K562 (cell line): Measurements from ENCODE around the gene FDPS. TPM values are rescaled to one million over a fixed set of nuclear protein-coding genes. Genes with fewer than 3 reads are reported as not detected.

Experiments used
- ATAC-seq: fragments of 200-7000 bp; cut with Tn5 transposase; 3 replicates; pipeline ENCODE4 v1.9.1; 2020; ENCODE audit warnings: moderate library complexity
- BruUV-seq: library from RNA; stranded (reverse); fragments of 400-500 nt; replicated peaks from 2 replicates; lab custom pipeline; 2021; lab: Mats Ljungman, UMichigan
- CTCF ChIA-PET: fragments of 300-600 bp; formaldehyde crosslinking; extraction: SDS; loops from one replicate; lab custom pipeline; 2021; ENCODE audit warnings: low intra/inter-chr PET ratio; lab: Yijun Ruan, JAX
- POLR2A ChIA-PET: fragments of 300-600, 350-650 bp; sonication (Branson Sonifier 250); formaldehyde crosslinking; extraction: SDS; loops from one replicate; lab custom pipeline; 2021; ENCODE audit warnings: antibody characterized with exemption, inconsistent platforms; lab: Yijun Ruan, JAX
- DNase-seq, 4 experiments: peaks; one replicate each; pipeline versions ENCODE4 v3.0.0 to v3.0.0-alpha.2; 2011 to 2018; ENCODE audit warnings: low spot score in 3 of 4, mixed read lengths in 3 of 4; ENCODE audit errors: extremely low read depth in 1 of 4
- FAIRE-seq: peaks from 2 replicates; lab custom pipeline; 2011; peaks lifted over from hg19 to GRCh38; lab: Jason Lieb, UNC
- H2AFZ ChIP-seq: 2 replicates; pipeline ENCODE4 v1.6.0; 2011; ENCODE audit warnings: low read depth, low read length, control low read depth, inconsistent platforms
- H3K27ac ChIP-seq: fragments of 200-600 bp; 3 replicates; pipeline ENCODE4 v1.8.0; 2011; ENCODE audit warnings: low read depth, mild to moderate bottlenecking, control low read depth, inconsistent platforms, low read length, moderate library complexity, mixed read lengths; ENCODE audit errors: extremely low read depth
- H3K27me3 ChIP-seq, 2 experiments: fragments of 300-600 bp in 1 of 2; 2 replicates in 1 of 2; 3 replicates in 1 of 2; pipeline versions ENCODE4 v1.6.0 to v1.8.0; 2011; ENCODE audit warnings: inconsistent platforms in 2 of 2, low read length in 2 of 2, mild to moderate bottlenecking in 1 of 2, mixed read lengths in 1 of 2, moderate library complexity in 1 of 2; ENCODE audit not compliant: control insufficient read depth in 2 of 2, insufficient read depth in 2 of 2
- H3K36me3 ChIP-seq: fragments of 300-600 bp; 3 replicates; pipeline ENCODE4 v1.8.0; 2011; ENCODE audit warnings: mild to moderate bottlenecking, low read length, inconsistent platforms; ENCODE audit not compliant: control insufficient read depth, insufficient read depth
- H3K4me1 ChIP-seq, 2 experiments: fragments of 200-600 bp in 1 of 2; replicated peaks in 1 of 2; 2 replicates in 1 of 2; 3 replicates in 1 of 2; pipeline versions ENCODE4 v1.5.1 to v1.8.0; 2011; ENCODE audit warnings: inconsistent platforms in 2 of 2, low read length in 2 of 2, mild to moderate bottlenecking in 1 of 2, mixed read lengths in 1 of 2, moderate library complexity in 1 of 2; ENCODE audit not compliant: control insufficient read depth in 2 of 2, insufficient read depth in 2 of 2
- H3K4me2 ChIP-seq: 2 replicates; pipeline ENCODE4 v1.6.1; 2011; ENCODE audit warnings: low read length, control low read depth, inconsistent platforms, mixed read lengths; ENCODE audit not compliant: insufficient read depth
- H3K4me3 ChIP-seq: fragments of 200-600 bp; sonication (generic), shearing (Covaris generic); 2 replicates; pipeline ENCODE4 v1.5.1; 2016; ENCODE audit warnings: control low read depth, inconsistent platforms
- H3K79me2 ChIP-seq: fragments of 200-600 bp; 3 replicates; pipeline ENCODE4 v1.8.0; 2011; ENCODE audit warnings: low read length, inconsistent platforms; ENCODE audit not compliant: control insufficient read depth, insufficient read depth
- H3K9ac ChIP-seq, 2 experiments: 2 replicates each; pipeline versions ENCODE4 v1.6.0 to v1.6.1; 2011; ENCODE audit warnings: low read depth in 2 of 2, low read length in 2 of 2, control low read depth in 1 of 2, inconsistent platforms in 1 of 2, mild to moderate bottlenecking in 1 of 2, mixed read lengths in 1 of 2; ENCODE audit not compliant: insufficient read depth in 1 of 2
- H3K9me1 ChIP-seq: one replicate; pipeline ENCODE4 v1.6.0; 2011; ENCODE audit warnings: inconsistent platforms, mild to moderate bottlenecking, low read length, moderate library complexity; ENCODE audit not compliant: control insufficient read depth, insufficient read depth
- H3K9me3 ChIP-seq: replicated peaks from 2 replicates; pipeline ENCODE4 v1.5.1; 2011; ENCODE audit warnings: low read depth, low read length, inconsistent platforms; ENCODE audit not compliant: control insufficient read depth, insufficient read depth
- H4K20me1 ChIP-seq: replicated peaks from 2 replicates; pipeline ENCODE4 v1.6.1; 2011; ENCODE audit warnings: low read length, inconsistent platforms, mixed read lengths; ENCODE audit not compliant: control insufficient read depth, insufficient read depth
- OTX1 ChIP-seq: fragments of 450-650 bp; formaldehyde crosslinking; IDR thresholded peaks from 2 replicates; pipeline ENCODE4 v1.4.0; 2022; ENCODE audit warnings: mild to moderate bottlenecking
- POLR2B ChIP-seq: fragments of 450-650 bp; IDR thresholded peaks from 2 replicates; pipeline ENCODE4 v1.6.1; 2018; ENCODE audit warnings: low read depth; ENCODE audit not compliant: partially characterized antibody
- PYGO2 ChIP-seq: fragments of 450-650 bp; IDR thresholded peaks from 2 replicates; pipeline ENCODE4 v1.6.1; 2016; ENCODE audit warnings: mild to moderate bottlenecking, missing genetic modification characterization, moderate library complexity, missing compliant biosample characterization
- TCF7L2 ChIP-seq: fragments of 150-350 bp; IDR thresholded peaks from 2 replicates; pipeline ENCODE4 v1.6.1; 2016; ENCODE audit warnings: low read depth, mild to moderate bottlenecking, low read length, moderate library complexity
- WHSC1 ChIP-seq: IDR thresholded peaks from one replicate; pipeline ENCODE4 v1.6.1; 2012; ENCODE audit warnings: low read length, control low read depth, inconsistent platforms
- ZKSCAN8 ChIP-seq: fragments of 200-800 bp; sonication (Bioruptor generic); IDR thresholded peaks from 2 replicates; pipeline ENCODE4 v1.6.1; 2016; ENCODE audit warnings: missing genetic modification characterization, missing compliant biosample characterization
- ZNF668 ChIP-seq: fragments of 250-450 bp; sonication (Bioruptor Pico); IDR thresholded peaks from 2 replicates; pipeline ENCODE4 v1.8.0; 2022; ENCODE audit warnings: mild to moderate bottlenecking, inconsistent platforms
- ZNF696 ChIP-seq: fragments of 250-450 bp; sonication (Bioruptor Pico); conservative IDR thresholded peaks from 2 replicates; pipeline ENCODE4 v1.4.0; 2020; ENCODE audit warnings: mild to moderate bottlenecking, moderate library complexity
- ZNF766 ChIP-seq: fragments of 200-800 bp; sonication (Bioruptor generic); conservative IDR thresholded peaks from 2 replicates; pipeline ENCODE4 v1.6.1; 2016; ENCODE audit warnings: missing genetic modification characterization, missing compliant biosample characterization
- WGBS: fragments of 100-300 bp; shearing (Covaris generic); methylation state at CpG from one replicate; pipeline ENCODE4 v1.1.6; 2016; ENCODE audit warnings: low coverage, mixed read lengths; ENCODE audit not compliant: insufficient coverage; ENCODE audit errors: missing lambda C conversion rate; 5-methylcytosine and 5-hydroxymethylcytosine counted together
- in situ Hi-C: fragments of 300-500 bp; cut with MboI; formaldehyde crosslinking; loops from 4 replicates; pipeline ENCODE4 v1.15.0; 2018; ENCODE audit warnings: inconsistent platforms, mixed read lengths
- intact Hi-C: fragments of 100-400 bp; cut with micrococcal nuclease; formaldehyde crosslinking; loops from 2 replicates; pipeline ENCODE4 v1.14.2; 2022
- polyA plus RNA-seq, 8 experiments: library from polyadenylated mRNA; depleted of rRNA in 4 of 8; stranded (reverse) in 5 of 8; unstranded in 3 of 8; fragments of >200 nt; fragmentation: Nextera tagmentation in 2 of 8; fragmentation: Illumina TruSeq in 1 of 8; extraction: Ambion mirVana in 2 of 8; extraction: Trizol in 1 of 8; gene quantifications; 2 replicates each; pipeline versions ENCODE4 v1.2.1 to v1.2.3, GENCODE V29; 2011 to 2014; ENCODE audit warnings: inconsistent platforms in 1 of 8, missing spikeins in 1 of 8
- total RNA-seq, 7 experiments: library from RNA; depleted of rRNA in 6 of 7; stranded (reverse); fragments of >200 nt in 6 of 7; fragmentation: Illumina TruSeq in 2 of 7; extraction: Trizol in 2 of 7; gene quantifications; 2 replicates each; pipeline versions ENCODE4 v1.2.1 to v1.2.3, GENCODE V29; 2011 to 2021; ENCODE audit warnings: low replicate concordance in 1 of 7
- TF ChIP-seq, protein P1 (sequence below): fragments of 200-400 bp; formaldehyde crosslinking; IDR thresholded peaks from 2 replicates; pipeline ENCODE4 v1.6.1; 2017; ENCODE audit warnings: mild to moderate bottlenecking, low read depth, low read length, moderate library complexity
- TF ChIP-seq, protein P2 (sequence below): fragments of 450-650 bp; IDR thresholded peaks from 2 replicates; pipeline ENCODE4 v1.6.1; 2016

The FDPS gene
- total and polyA plus RNA-seq, 9 of the 15 experiments (the other 6 are each of a cell fraction or from before 2014, with no cell fraction given) = 247 to 884 (median 360) TPM

DNA sequence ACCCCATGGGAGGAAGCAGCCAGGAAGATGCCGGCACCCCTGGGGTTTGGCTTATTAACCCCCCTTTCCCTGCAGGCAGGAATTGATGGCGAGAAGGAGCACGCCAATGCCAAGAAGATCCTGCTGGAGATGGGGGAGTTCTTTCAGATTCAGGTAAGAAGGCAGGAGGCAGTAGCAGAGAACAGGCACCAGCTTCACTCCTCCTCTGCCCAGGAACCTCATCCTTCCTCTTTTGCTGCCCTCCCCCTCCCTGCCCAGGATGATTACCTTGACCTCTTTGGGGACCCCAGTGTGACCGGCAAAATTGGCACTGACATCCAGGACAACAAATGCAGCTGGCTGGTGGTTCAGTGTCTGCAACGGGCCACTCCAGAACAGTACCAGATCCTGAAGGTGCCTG, 10.9 kb downstream of the FDPS start:
- H4K20me1 ChIP-seq = peaks cover 14% of the 10 kb centered on the region
- peaks cover 4% of the 10 kb centered on the region for H3K9me1 ChIP-seq
- no peak overlapping the region for H3K4me2 ChIP-seq
- in situ Hi-C loops = loop anchor here (25.0 kb wide), 1 partner anchor 1418 kb away; the partner anchor contains the start of genes ISG20L2, METTL25B and MRPL24
- FAIRE-seq (no peak), DNase-seq (no peak), ATAC-seq (no peak)
- H3K4me3 ChIP-seq = no peak overlapping the region
- no TSS peak for BruUV-seq
- peak overlapping the region in 1 of 2 experiments; percentile 10; a peak in 1 of 4 replicates for H3K9ac ChIP-seq
- intact Hi-C loops = no loop called here
- 77% methylated on average over 4 of the region's 5 CpGs for WGBS
- ChIA-PET CTCF (no interaction called here), POLR2A (interaction anchor here (1.3 to 5.7 kb wide), 3 partner anchors 13 to 78 kb away, joined by 3 to 30 read pairs (median 4); no protein-coding TSS in a partner anchor)
- H3K4me1 ChIP-seq = peaks cover 8 to 44% of the 10 kb centered on the region in 2 experiments; a peak in 4 of 5 replicates
- H3K36me3 ChIP-seq = peaks cover 56% of the 10 kb centered on the region
- H3K27ac ChIP-seq = peak overlapping the region; percentile 53; the same call in 1 of the 3 replicates
- peaks cover 3% of the 10 kb centered on the region; the same call in 2 of the 3 replicates for H3K79me2 ChIP-seq
- no peak overlapping the region for H2AFZ ChIP-seq
- no peaks in the 10 kb centered on the region for H3K27me3 ChIP-seq
- TF ChIP-seq POLR2B (peak; percentile 3), ZNF696 (CRISPR knock-in tag) (no peak)
- no peaks in the 10 kb centered on the region for H3K9me3 ChIP-seq

DNA sequence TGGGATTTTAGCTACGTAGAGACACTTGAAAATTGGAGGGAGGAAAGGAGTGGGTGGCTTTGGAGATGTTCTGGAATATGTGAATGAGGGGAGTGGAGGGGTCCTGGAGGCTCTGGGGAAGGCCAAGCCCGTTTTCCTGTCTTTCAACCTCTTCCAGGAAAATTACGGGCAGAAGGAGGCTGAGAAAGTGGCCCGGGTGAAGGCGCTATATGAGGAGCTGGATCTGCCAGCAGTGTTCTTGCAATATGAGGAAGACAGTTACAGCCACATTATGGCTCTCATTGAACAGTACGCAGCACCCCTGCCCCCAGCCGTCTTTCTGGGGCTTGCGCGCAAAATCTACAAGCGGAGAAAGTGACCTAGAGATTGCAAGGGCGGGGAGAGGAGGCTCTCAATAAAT, 11.6 kb downstream of the FDPS start:
- peaks cover 4% of the 10 kb centered on the region for H3K9me1 ChIP-seq
- BruUV-seq = no TSS peak
- ChIA-PET CTCF (no interaction called here), POLR2A (interaction anchor here (0.7 to 5.7 kb wide), 10 partner anchors 8 to 243 kb away, joined by 3 to 30 read pairs (median 4); partner anchors contain the start of genes ASH1L, CLK2, ENTREP3 and FDPS)
- H3K4me2 ChIP-seq = peak overlapping the region; percentile 40
- H3K36me3 ChIP-seq = peaks cover 50% of the 10 kb centered on the region
- H4K20me1 ChIP-seq = peaks cover 14% of the 10 kb centered on the region
- intact Hi-C loops = loop anchor here (10.0 kb wide), 1 partner anchor 275 kb away; no protein-coding TSS in a partner anchor
- WGBS = 69% methylated on average over 11 of the region's 11 CpGs
- H3K4me1 ChIP-seq = peaks cover 8 to 52% of the 10 kb centered on the region in 2 experiments; a peak in 4 of 5 replicates
- no peak overlapping the region for H2AFZ ChIP-seq
- DNase-seq (peak in 1 of 4 experiments; percentile 41), ATAC-seq (no peak), FAIRE-seq (no peak)
- no peak overlapping the region for H3K4me3 ChIP-seq
- H3K27me3 ChIP-seq = no peaks in the 10 kb centered on the region
- H3K9ac ChIP-seq = peak overlapping the region in 1 of 2 experiments; percentile 66; a peak in 2 of 4 replicates
- peaks cover 10% of the 10 kb centered on the region for H3K79me2 ChIP-seq
- no peaks in the 10 kb centered on the region for H3K9me3 ChIP-seq
- in situ Hi-C loops = loop anchor here (25.0 kb wide), 1 partner anchor 1417 kb away; the partner anchor contains the start of genes ISG20L2, METTL25B and MRPL24
- H3K27ac ChIP-seq = peak overlapping the region; percentile 53; the same call in 2 of the 3 replicates
- TF ChIP-seq ZNF766 (CRISPR knock-in tag) (no peak), PYGO2 (no peak), OTX1 (CRISPR knock-in tag) (no peak), ZNF668 (CRISPR knock-in tag) (no peak), TCF7L2 (no peak), WHSC1 (no peak), ZKSCAN8 (CRISPR knock-in tag) (no peak)
- TF ChIP-seq, protein P1, sequence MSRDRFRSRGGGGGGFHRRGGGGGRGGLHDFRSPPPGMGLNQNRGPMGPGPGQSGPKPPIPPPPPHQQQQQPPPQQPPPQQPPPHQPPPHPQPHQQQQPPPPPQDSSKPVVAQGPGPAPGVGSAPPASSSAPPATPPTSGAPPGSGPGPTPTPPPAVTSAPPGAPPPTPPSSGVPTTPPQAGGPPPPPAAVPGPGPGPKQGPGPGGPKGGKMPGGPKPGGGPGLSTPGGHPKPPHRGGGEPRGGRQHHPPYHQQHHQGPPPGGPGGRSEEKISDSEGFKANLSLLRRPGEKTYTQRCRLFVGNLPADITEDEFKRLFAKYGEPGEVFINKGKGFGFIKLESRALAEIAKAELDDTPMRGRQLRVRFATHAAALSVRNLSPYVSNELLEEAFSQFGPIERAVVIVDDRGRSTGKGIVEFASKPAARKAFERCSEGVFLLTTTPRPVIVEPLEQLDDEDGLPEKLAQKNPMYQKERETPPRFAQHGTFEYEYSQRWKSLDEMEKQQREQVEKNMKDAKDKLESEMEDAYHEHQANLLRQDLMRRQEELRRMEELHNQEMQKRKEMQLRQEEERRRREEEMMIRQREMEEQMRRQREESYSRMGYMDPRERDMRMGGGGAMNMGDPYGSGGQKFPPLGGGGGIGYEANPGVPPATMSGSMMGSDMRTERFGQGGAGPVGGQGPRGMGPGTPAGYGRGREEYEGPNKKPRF = no peak
- TF ChIP-seq, protein P2, sequence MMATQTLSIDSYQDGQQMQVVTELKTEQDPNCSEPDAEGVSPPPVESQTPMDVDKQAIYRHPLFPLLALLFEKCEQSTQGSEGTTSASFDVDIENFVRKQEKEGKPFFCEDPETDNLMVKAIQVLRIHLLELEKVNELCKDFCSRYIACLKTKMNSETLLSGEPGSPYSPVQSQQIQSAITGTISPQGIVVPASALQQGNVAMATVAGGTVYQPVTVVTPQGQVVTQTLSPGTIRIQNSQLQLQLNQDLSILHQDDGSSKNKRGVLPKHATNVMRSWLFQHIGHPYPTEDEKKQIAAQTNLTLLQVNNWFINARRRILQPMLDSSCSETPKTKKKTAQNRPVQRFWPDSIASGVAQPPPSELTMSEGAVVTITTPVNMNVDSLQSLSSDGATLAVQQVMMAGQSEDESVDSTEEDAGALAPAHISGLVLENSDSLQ = no peak
